Muscle layer of duodenum (tissue), 2 donors: ENCODE results near the gene ISX.
"Not testable (repeated sequence)": the region's sequence is repeated elsewhere in the genome, so short reads cannot be mapped to it uniquely, and the experiment has no call there.

Source experiments
- H3K27ac ChIP-seq: one replicate; pipeline ENCODE4 v1.7.0; 2013; ENCODE audit warnings: mild to moderate bottlenecking, low read length
- H3K27me3 ChIP-seq: one replicate; pipeline ENCODE4 v1.7.0; 2013; ENCODE audit warnings: low read depth, mild to moderate bottlenecking, control low read depth, low read length
- H3K36me3 ChIP-seq, 2 donors: one replicate each; pipeline ENCODE4 v1.7.0; 2013; ENCODE audit warnings: low read length in 2 of 2, control low read depth in 1 of 2, mild to moderate bottlenecking in 1 of 2; ENCODE audit not compliant: insufficient read depth in 2 of 2, control insufficient read depth in 1 of 2
- H3K4me1 ChIP-seq, 2 donors: one replicate each; pipeline ENCODE4 v1.7.0; 2013; ENCODE audit warnings: low read length in 2 of 2, mild to moderate bottlenecking in 2 of 2, control low read depth in 1 of 2, moderate library complexity in 1 of 2; ENCODE audit not compliant: insufficient read depth in 2 of 2, control insufficient read depth in 1 of 2
- H3K4me3 ChIP-seq, 2 donors: one replicate each; pipeline ENCODE4 v1.7.0; 2013; ENCODE audit warnings: low read length in 2 of 2, low read depth in 1 of 2, mild to moderate bottlenecking in 1 of 2
- H3K9me3 ChIP-seq, 2 donors: one replicate each; pipeline ENCODE4 v1.7.0; 2013; ENCODE audit warnings: low read length in 2 of 2, control low read depth in 1 of 2, mild to moderate bottlenecking in 1 of 2; ENCODE audit not compliant: control insufficient read depth in 1 of 2
- donor health status: healthy.

Gene ISX

GRCh38 chr22:35037089-35037488 is 28.9 kb upstream of the ISX start:
- H3K4me1 ChIP-seq = no peaks in the 10 kb centered on the region
- no peaks in the 10 kb centered on the region for H3K27me3 ChIP-seq
- H3K36me3 ChIP-seq = no peaks in the 10 kb centered on the region
- no peak overlapping the region for H3K4me3 ChIP-seq
- H3K9me3 ChIP-seq = no peaks in the 10 kb centered on the region
- no peak overlapping the region for H3K27ac ChIP-seq

- no peaks in the 10 kb centered on the region for H3K9me3 ChIP-seq
- H3K4me3 ChIP-seq = no peak overlapping the region
- H3K27me3 ChIP-seq = no peaks in the 10 kb centered on the region
- no peaks in the 10 kb centered on the region for H3K4me1 ChIP-seq
- no peak overlapping the region for H3K27ac ChIP-seq
- H3K36me3 ChIP-seq = no peaks in the 10 kb centered on the region
Observed at GRCh38 chr22:35039625-35040024, 26.3 kb upstream of the ISX start.

DNA sequence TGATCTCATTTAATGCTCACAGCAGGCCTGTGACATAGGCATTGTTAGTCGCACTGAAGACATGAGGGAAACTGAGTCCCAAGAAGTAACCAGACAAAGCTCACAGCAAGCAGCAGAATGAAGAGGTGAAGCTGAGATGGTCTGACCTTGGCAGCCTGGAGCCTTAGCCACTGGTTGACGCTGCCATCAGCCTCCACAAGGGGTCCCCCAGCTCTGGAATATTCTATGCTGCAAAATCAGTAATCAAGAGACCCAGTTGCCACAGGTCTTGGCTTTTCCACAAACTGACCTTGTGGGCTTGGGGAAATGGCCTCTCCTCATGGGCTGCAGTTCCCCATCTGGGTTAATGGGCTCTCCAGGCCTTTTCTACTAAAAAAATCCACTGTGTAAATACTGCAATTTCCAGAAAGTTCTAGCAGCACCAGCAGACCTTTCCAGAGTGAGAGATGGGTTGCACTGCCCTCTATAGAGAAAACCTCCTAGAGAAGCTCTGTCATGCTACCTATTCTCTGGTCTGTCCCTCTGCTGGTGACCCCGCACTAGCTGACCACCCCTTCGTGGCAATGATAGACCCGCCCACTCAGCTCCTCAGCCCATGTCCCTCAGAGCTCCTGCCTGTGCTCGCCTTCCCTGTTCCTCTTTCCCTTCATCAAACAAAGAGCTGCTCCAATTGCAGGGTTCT is 22.6 kb upstream of the ISX start:
- Histone ChIP-seq H3K4me1 (no peaks in the 10 kb centered on the region), H3K9me3 (peaks cover 3 to 4% of the 10 kb centered on the region in 2 donors), H3K27ac (no peak overlapping the region), H3K27me3 (no peaks in the 10 kb centered on the region), H3K4me3 (no peak overlapping the region), H3K36me3 (no peaks in the 10 kb centered on the region)

- no peak overlapping the region for H3K27ac ChIP-seq
- H3K4me1 ChIP-seq = no peaks in the 10 kb centered on the region
- no peaks in the 10 kb centered on the region for H3K36me3 ChIP-seq
- H3K4me3 ChIP-seq = no peak overlapping the region
- peaks cover 3 to 4% of the 10 kb centered on the region in 2 donors for H3K9me3 ChIP-seq
- no peaks in the 10 kb centered on the region for H3K27me3 ChIP-seq
Observed at GRCh38 chr22:35043934-35044319, 22.0 kb upstream of the ISX start.

DNA sequence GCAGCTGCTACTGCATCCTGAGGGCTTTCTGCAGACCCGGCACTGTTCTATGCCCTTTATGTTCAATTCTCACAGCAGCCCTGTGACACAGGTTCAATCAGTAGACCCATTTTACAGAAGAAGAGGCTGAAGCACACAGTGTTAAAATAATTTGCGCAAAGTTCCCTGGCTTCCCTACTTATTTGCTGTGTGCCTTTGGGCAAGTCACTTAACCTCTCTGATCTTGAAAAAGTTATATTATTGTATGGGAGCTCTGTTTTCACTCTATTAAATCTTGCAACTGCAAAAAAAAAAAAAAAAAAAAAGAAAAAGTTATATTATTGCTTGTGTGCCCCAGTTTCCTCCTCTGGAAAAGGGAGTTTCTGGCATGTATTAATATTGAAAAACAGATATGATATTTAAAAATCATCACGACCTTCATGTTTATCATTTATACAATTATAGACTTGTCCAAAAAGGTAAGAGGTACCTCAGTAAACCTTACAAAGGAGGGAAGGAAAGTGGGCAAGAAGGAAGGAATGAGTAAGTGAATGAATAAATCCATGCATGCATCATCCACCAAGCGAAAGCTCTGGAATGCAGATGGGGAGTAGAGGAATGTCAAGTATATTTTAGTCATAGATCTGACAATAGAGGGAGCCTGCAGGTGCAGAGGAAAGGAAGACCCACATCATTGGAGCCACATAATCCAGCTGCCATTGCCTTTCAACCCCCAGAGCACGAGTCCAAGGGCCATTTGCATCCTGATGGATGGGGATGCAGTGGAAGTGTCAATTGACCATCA is 21.2 kb upstream of the ISX start:
- H3K4me3 ChIP-seq = no peak overlapping the region
- H3K4me1 ChIP-seq = no peaks in the 10 kb centered on the region
- no peaks in the 10 kb centered on the region for H3K36me3 ChIP-seq
- peaks cover 3 to 4% of the 10 kb centered on the region in 2 donors for H3K9me3 ChIP-seq
- no peak overlapping the region for H3K27ac ChIP-seq
- no peaks in the 10 kb centered on the region for H3K27me3 ChIP-seq

DNA sequence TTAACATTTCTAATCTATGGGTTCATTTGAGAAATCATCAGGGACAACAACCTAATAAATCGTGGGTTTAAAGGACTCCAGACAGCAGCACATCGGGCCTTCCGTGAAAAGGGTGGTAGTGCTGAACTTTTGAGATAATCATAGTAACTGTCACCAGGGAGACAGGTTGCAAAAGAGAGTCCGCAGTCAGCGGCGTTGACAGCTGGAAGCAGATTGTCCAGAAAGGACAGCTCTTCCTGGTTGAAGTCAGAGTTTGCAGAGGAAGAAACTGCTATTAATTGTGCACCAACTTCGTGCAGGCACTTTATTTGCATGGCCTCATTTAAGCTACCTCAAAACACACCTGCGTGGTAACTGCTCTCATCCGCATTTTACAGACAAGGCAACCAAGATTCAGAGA is 20.5 kb upstream of the ISX start:
- Histone ChIP-seq H3K4me3 (no peak overlapping the region), H3K27ac (no peak overlapping the region), H3K27me3 (no peaks in the 10 kb centered on the region), H3K36me3 (no peaks in the 10 kb centered on the region), H3K9me3 (peaks cover 3 to 4% of the 10 kb centered on the region in 2 donors), H3K4me1 (no peaks in the 10 kb centered on the region)

DNA sequence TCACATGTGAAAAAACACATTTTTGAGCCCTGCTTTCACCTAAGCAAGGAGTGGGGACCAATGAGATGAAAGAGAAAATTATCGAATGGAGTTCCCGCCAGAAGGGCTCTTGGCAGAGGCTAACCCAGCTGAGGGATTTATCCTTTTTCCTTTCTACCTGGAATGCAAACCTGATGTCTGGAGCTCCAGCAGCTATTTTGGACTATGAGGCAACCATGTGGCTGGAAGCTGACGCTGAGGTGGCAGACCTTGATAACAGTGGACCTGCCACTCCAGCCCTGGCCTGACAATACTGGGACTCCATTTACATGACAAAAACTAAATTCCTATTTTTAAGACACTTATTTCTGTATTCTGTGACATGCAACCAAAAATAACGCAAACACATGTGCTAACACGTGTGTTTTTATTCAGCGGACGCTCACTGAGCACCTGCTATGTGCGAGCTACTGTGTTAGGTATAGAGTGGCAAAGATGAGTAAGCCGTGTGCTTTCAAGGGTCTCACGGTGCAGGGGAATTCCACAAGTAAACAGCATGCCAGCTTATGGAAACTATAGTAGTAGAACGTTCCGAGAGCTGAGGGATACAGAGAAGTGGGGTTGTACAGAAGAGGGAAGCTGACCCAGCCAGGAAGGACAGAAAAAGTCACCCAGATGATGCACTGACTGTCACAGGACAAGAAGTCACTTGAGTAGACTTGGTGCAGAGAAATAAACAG is 19.1 kb upstream of the ISX start:
- H3K27me3 ChIP-seq = no peaks in the 10 kb centered on the region
- H3K4me1 ChIP-seq = no peaks in the 10 kb centered on the region
- no peak overlapping the region for H3K4me3 ChIP-seq
- no peaks in the 10 kb centered on the region for H3K36me3 ChIP-seq
- peaks cover 3 to 4% of the 10 kb centered on the region in 2 donors for H3K9me3 ChIP-seq
- H3K27ac ChIP-seq = no peak overlapping the region

GRCh38 chr22:35050038-35050437 is 15.9 kb upstream of the ISX start:
- H3K27me3 ChIP-seq, H3K4me3 ChIP-seq, H3K27ac ChIP-seq, H3K4me1 ChIP-seq, H3K9me3 ChIP-seq, H3K36me3 ChIP-seq: not testable (repeated sequence)

DNA sequence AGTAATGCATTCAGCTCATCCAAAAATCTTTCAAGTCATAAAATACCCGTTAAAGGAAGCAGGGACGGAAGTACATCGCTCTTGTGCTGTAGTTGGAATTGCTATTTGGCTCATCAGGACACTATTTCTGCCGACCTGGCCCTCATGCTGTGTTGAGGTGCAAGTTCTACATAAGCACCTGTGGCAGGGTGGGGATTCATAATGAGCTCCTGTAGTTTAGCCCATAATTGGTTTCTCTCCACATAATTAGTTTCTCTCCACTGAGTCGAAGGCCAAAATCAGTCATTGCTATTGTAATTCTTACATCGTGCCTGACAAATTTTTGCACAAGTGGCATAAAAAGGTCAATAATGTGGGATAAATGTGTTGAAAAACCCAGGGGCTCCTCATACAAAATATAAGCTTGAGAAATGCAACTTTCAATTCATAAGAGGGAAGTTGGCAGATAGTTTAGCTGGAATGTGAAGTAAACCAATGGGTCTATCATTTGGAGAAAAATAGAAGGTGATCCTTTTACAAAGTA is 14.9 kb upstream of the ISX start:
- H3K9me3 ChIP-seq = peaks cover 3 to 4% of the 10 kb centered on the region in 2 donors

GRCh38 chr22:35051791-35052190 is 14.2 kb upstream of the ISX start:
- no peaks in the 10 kb centered on the region for H3K27me3 ChIP-seq
- H3K27ac ChIP-seq = no peak overlapping the region
- no peaks in the 10 kb centered on the region for H3K4me1 ChIP-seq
- peaks cover under 1 to 8% of the 10 kb centered on the region in 2 donors for H3K9me3 ChIP-seq
- H3K36me3 ChIP-seq = no peaks in the 10 kb centered on the region
- H3K4me3 ChIP-seq = no peak overlapping the region

More for the DNA sequence above, 14.9 kb upstream of the ISX start:
- Histone ChIP-seq H3K27me3 (no peaks in the 10 kb centered on the region), H3K36me3 (no peaks in the 10 kb centered on the region), H3K27ac (no peak overlapping the region), H3K4me3 (no peak overlapping the region), H3K4me1 (no peaks in the 10 kb centered on the region)

GRCh38 chr22:35053060-35053835 is 12.7 kb upstream of the ISX start:
- Histone ChIP-seq H3K4me3 (no peak overlapping the region), H3K36me3 (no peaks in the 10 kb centered on the region), H3K27me3 (no peaks in the 10 kb centered on the region), H3K9me3 (peaks cover 0 to 6% of the 10 kb centered on the region in 2 donors), H3K27ac (no peak overlapping the region), H3K4me1 (no peaks in the 10 kb centered on the region)
